ENCODE results near the gene SLC25A43. TPM values are rescaled to one million over a fixed set of nuclear protein-coding genes. Genes with fewer than 3 reads are reported as not detected.
A peak's percentile ranks its signal among the peaks of the same experiment; 100 is the strongest.

Gene SLC25A43
- total and polyA plus RNA-seq, 2 of the 8 experiments (the other 6 are each of a cell fraction or from before 2014, with no cell fraction given): 3.1 to 5.8 TPM

DNA sequence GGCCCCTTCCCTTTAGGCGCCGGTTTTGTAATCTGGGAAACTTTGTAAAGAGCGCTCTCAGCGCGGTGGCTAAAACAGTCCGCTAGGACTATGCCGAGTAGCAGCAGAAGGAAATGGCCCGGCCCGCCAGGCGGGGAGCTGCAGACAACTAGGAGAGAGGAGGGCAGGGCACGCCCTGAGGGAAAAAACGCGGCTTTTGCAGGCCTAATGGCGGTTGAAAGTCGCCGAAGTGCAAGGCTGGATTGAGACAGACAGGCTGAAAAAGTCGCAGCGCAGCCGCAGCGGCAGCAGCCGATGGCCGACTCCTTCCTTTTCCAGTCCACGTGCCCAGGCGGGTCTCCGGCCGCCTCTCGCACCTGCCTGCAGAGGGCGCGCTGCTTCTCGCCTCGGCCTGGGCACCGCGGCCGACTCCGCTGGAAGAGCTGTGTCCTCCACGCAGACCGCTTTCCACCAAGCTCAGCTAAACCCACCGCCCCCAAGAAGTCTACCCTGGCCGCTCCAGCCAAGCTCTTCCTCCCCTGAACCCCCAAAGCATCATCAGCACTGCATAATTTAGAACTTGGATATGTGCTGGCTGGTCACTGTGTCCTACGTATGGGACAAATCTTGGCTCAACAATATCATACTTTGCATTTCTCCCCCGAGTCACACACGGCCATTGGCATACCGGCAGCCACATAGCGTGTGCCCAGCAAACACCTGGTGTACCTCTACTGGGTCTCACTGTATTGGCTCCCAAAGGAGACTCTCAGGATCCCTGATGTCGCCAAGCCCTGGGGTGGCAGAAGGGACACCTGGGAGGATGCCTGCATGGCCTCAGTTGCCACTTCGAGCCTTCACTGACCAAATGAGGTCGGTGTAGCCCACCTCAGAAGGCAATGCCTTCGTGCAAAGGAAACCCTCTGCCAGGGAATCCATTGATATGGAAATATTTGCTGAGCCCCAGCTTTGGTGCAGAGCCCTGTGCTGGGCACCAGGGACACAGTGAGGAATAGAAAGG is 83.6 kb downstream of the SLC25A43 start:
- Histone ChIP-seq H3K4me3 (ENCODE audit: extremely low read depth in 1 of 4, insufficient read depth in 2 of 4, low read depth in 3 of 4, low read length in 4 of 4) (peak overlapping the region; percentile 14 to 56 (median 26); a peak in 5 of 8 replicates), H3K4me2 (ENCODE audit: insufficient read depth in 1 of 2, low read depth in 2 of 2, low read length in 2 of 2) (peak overlapping the region; percentile 22 to 78), H2BK20ac (ENCODE audit: low read length) (no peak overlapping the region), H2AK5ac (ENCODE audit: low read depth, low read length) (no peak overlapping the region), H3K27ac (ENCODE audit: low read depth, low read length) (no peak overlapping the region), H3K14ac (ENCODE audit: insufficient read length) (no peak overlapping the region), H2BK5ac (ENCODE audit: low read depth, low read length) (no peak overlapping the region), H3K23ac (ENCODE audit: insufficient read length) (no peak overlapping the region), H3K79me1 (ENCODE audit: low read depth, low read length) (no peaks in the 10 kb centered on the region), H4K91ac (replicated peaks; ENCODE audit: insufficient read length, low read length) (no peak overlapping the region), H3K23me2 (ENCODE audit: low read depth, low read length) (no peaks in the 10 kb centered on the region; the same call in 1 of the 2 replicates), H2BK12ac (ENCODE audit: low read depth, low read length) (no peak overlapping the region), H3K18ac (ENCODE audit: extremely low read depth, low read length) (no peak overlapping the region; the same call in 1 of the 2 replicates), H3K4ac (replicated peaks; ENCODE audit: insufficient read length, low read depth, low read length) (no peak overlapping the region), H3K36me3 (ENCODE audit: control insufficient read depth in 2 of 4, insufficient read depth in 4 of 4, low read length in 3 of 4) (no peaks in the 10 kb centered on the region), H4K8ac (ENCODE audit: extremely low read depth, insufficient read depth, low read length) (peak overlapping the region; percentile 45), H3K4me1 (replicated peaks in 1 of 4; ENCODE audit: control insufficient read depth in 3 of 4, insufficient read depth in 4 of 4, low read length in 3 of 4) (no peaks in the 10 kb centered on the region; a peak in 1 of 7 replicates), H3K56ac (replicated peaks; ENCODE audit: insufficient read length, low read depth, low read length) (no peak overlapping the region), H3K79me2 (ENCODE audit: control insufficient read depth in 1 of 2, insufficient read depth in 2 of 2, low read length in 2 of 2) (no peaks in the 10 kb centered on the region), H2BK120ac (replicated peaks; ENCODE audit: low read depth, low read length) (no peak overlapping the region), H3K9me3 (ENCODE audit: insufficient read depth in 2 of 2, low read depth in 1 of 2, low read length in 1 of 2) (no peaks in the 10 kb centered on the region), H3K27me3 (replicated peaks in 1 of 4; ENCODE audit: control insufficient read depth in 3 of 4, extremely low read depth in 1 of 4, insufficient read depth in 3 of 4, low read length in 3 of 4) (peaks cover 0 to 10% (median 2%) of the 10 kb centered on the region in 4 experiments; a peak in 1 of 7 replicates), H2AFZ (ENCODE audit: low read length) (no peak overlapping the region; the same call in 1 of the 2 replicates), H4K5ac (ENCODE audit: insufficient read length, low read depth, low read length) (no peak overlapping the region), H2BK15ac (ENCODE audit: low read length) (no peak overlapping the region), H4K20me1 (replicated peaks in 1 of 2; ENCODE audit: control insufficient read depth in 1 of 2, insufficient read depth in 2 of 2, low read length in 2 of 2) (no peaks in the 10 kb centered on the region), H3K9ac (replicated peaks in 1 of 4; ENCODE audit: extremely low read depth in 1 of 4, low read depth in 3 of 4, low read length in 3 of 4) (peak overlapping the region in 2 of 4 experiments; percentile 56 to 67; a peak in 4 of 7 replicates)
- WGBS, 2 experiments (ENCODE audit: extremely low coverage in 1 of 2, insufficient coverage in 1 of 2, insufficient read length in 1 of 2, insufficient replicate concordance in 2 of 2, low coverage in 1 of 2, low lambda C conversion rate in 2 of 2, missing lambda C conversion rate in 1 of 2): 22% methylated on average over 34 of the region's 48 CpGs; no CpG with 5 or more reads in 1 of the 2 experiments
- POLR2A ChIA-PET (ENCODE audit: partially characterized antibody): interaction anchor here (0.9 to 1.4 kb wide), 4 partner anchors 11 to 245 kb away, joined by 3 to 6 read pairs (median 4); no protein-coding TSS in a partner anchor
- CTCF ChIA-PET (ENCODE audit: partially characterized antibody): interaction anchor here (0.6 to 4.7 kb wide), 16 partner anchors 8 to 836 kb away, joined by 3 to 28 read pairs (median 4); partner anchors contain the start of gene SLC25A5
- DNase-seq (ENCODE audit: low read depth in 1 of 2, low spot score in 2 of 2) (peak in 1 of 2 experiments; percentile 78), FAIRE-seq (no peak)
- TF ChIP-seq POLR2A (IDR thresholded peaks at IDR 0.05; ENCODE audit: control extremely low read depth in 1 of 2, low read depth in 2 of 2, low read length in 2 of 2) (peak in 1 of 2 experiments; percentile 43; a peak in 1 of 3 replicates), RAD21 (IDR thresholded peaks at IDR 0.05 in 1 of 2, conservative IDR thresholded peaks at IDR 0.05 in 1 of 2; ENCODE audit: low read depth in 2 of 2, low read length in 2 of 2) (peak; percentile 30 to 44; a peak in 3 of 4 replicates), SP4 (IDR thresholded peaks at IDR 0.05; ENCODE audit: low read length) (no peak), ASH2L (IDR thresholded peaks at IDR 0.05; ENCODE audit: low read length) (peak; percentile 48), POLR2AphosphoS5 (IDR thresholded peaks at IDR 0.05; ENCODE audit: low read depth, low read length) (no peak), KDM1A (IDR thresholded peaks at IDR 0.05; ENCODE audit: borderline replicate concordance, low read length) (no peak), YY1 (IDR thresholded peaks at IDR 0.05; ENCODE audit: low read depth, low read length) (peak; percentile 72)
- TF ChIP-seq, protein P1, sequence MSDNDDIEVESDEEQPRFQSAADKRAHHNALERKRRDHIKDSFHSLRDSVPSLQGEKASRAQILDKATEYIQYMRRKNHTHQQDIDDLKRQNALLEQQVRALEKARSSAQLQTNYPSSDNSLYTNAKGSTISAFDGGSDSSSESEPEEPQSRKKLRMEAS (IDR thresholded peaks at IDR 0.05): peak; percentile 98
- TF ChIP-seq, protein P2, sequence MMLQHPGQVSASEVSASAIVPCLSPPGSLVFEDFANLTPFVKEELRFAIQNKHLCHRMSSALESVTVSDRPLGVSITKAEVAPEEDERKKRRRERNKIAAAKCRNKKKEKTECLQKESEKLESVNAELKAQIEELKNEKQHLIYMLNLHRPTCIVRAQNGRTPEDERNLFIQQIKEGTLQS (IDR thresholded peaks at IDR 0.05; ENCODE audit: insufficient read depth, low read depth, low read length): peak; percentile 29; the same call in 1 of the 2 replicates
